Measurements from ENCODE around the gene NKAIN4.
A peak's percentile ranks its signal among the peaks of the same experiment; 100 is the strongest.

Gene NKAIN4

GRCh38 chr20:63220696-63221399 lies 33.4 kb downstream of the NKAIN4 start:
- Mint-ChIP-seq H3K9me3 (no peaks in the 10 kb centered on the region), H3K4me3 (no peak overlapping the region), H3K27ac (ENCODE audit: low read depth) (no peak overlapping the region), H3K36me3 (ENCODE audit: insufficient read depth) (no peaks in the 10 kb centered on the region), H3K27me3 (no peaks in the 10 kb centered on the region), H3K4me1 (peaks cover 6% of the 10 kb centered on the region)
- DNase-seq (ENCODE audit: low spot score in 2 of 2) (no peak), ATAC-seq (replicated peaks; ENCODE audit: extremely low read depth, poor library complexity, severe bottlenecking) (no peak)

GRCh38 chr20:63219866-63220521 lies 34.3 kb downstream of the NKAIN4 start:
- ATAC-seq (replicated peaks; ENCODE audit: extremely low read depth, poor library complexity, severe bottlenecking), result no peak
- Mint-ChIP-seq H3K4me1 (peaks cover 11% of the 10 kb centered on the region), H3K27me3 (no peaks in the 10 kb centered on the region), H3K27ac (ENCODE audit: low read depth) (no peak overlapping the region), H3K36me3 (ENCODE audit: insufficient read depth) (no peaks in the 10 kb centered on the region), H3K4me3 (no peak overlapping the region), H3K9me3 (no peaks in the 10 kb centered on the region)
- no peak for DNase-seq (ENCODE audit: low spot score in 2 of 2)

- H3K4me1 Mint-ChIP-seq, result peaks cover 17% of the 10 kb centered on the region
- DNase-seq (ENCODE audit: low spot score in 2 of 2) (no peak), ATAC-seq (replicated peaks; ENCODE audit: extremely low read depth, poor library complexity, severe bottlenecking) (no peak)
- H3K36me3 Mint-ChIP-seq (ENCODE audit: insufficient read depth), result no peaks in the 10 kb centered on the region
- H3K27me3 Mint-ChIP-seq, result no peaks in the 10 kb centered on the region
- H3K9me3 Mint-ChIP-seq, result no peaks in the 10 kb centered on the region
- no peak overlapping the region for H3K4me3 Mint-ChIP-seq
- H3K27ac Mint-ChIP-seq (ENCODE audit: low read depth), result no peak overlapping the region
Observed at GRCh38 chr20:63219447-63219821, 34.8 kb downstream of the NKAIN4 start.

GRCh38 chr20:63218701-63219446 lies 35.4 kb downstream of the NKAIN4 start:
- Mint-ChIP-seq H3K9me3 (no peaks in the 10 kb centered on the region), H3K27me3 (no peaks in the 10 kb centered on the region), H3K4me3 (no peak overlapping the region), H3K36me3 (ENCODE audit: insufficient read depth) (no peaks in the 10 kb centered on the region), H3K27ac (ENCODE audit: low read depth) (no peak overlapping the region), H3K4me1 (peaks cover 22% of the 10 kb centered on the region)
- ATAC-seq (replicated peaks; ENCODE audit: extremely low read depth, poor library complexity, severe bottlenecking) (no peak), DNase-seq (ENCODE audit: low spot score in 2 of 2) (no peak)

GRCh38 chr20:63217706-63218105 lies 36.6 kb downstream of the NKAIN4 start:
- no peak overlapping the region for H3K4me3 Mint-ChIP-seq
- H3K36me3 Mint-ChIP-seq (ENCODE audit: insufficient read depth), result peaks cover 6% of the 10 kb centered on the region
- no peak overlapping the region for H3K27ac Mint-ChIP-seq (ENCODE audit: low read depth)
- H3K27me3 Mint-ChIP-seq, result no peaks in the 10 kb centered on the region
- no peak for DNase-seq (ENCODE audit: low spot score in 2 of 2)
- H3K4me1 Mint-ChIP-seq, result peaks cover 34% of the 10 kb centered on the region
- H3K9me3 Mint-ChIP-seq, result no peaks in the 10 kb centered on the region
- ATAC-seq (replicated peaks; ENCODE audit: extremely low read depth, poor library complexity, severe bottlenecking), result no peak

- H3K4me1 Mint-ChIP-seq, result peaks cover 42% of the 10 kb centered on the region
- H3K27ac Mint-ChIP-seq (ENCODE audit: low read depth), result peak overlapping the region; percentile 71
- peaks cover 11% of the 10 kb centered on the region for H3K36me3 Mint-ChIP-seq (ENCODE audit: insufficient read depth)
- DNase-seq (ENCODE audit: low spot score in 2 of 2) (no peak), ATAC-seq (replicated peaks; ENCODE audit: extremely low read depth, poor library complexity, severe bottlenecking) (no peak)
- peak overlapping the region; percentile 87 for H3K4me3 Mint-ChIP-seq
- no peaks in the 10 kb centered on the region for H3K27me3 Mint-ChIP-seq
- H3K9me3 Mint-ChIP-seq, result no peaks in the 10 kb centered on the region
Observed at GRCh38 chr20:63216849-63217471, 37.3 kb downstream of the NKAIN4 start.

- H3K9me3 Mint-ChIP-seq, result no peaks in the 10 kb centered on the region
- peak within 1 kb of the TSS; percentile 92 for H3K27ac Mint-ChIP-seq (ENCODE audit: low read depth)
- H3K27me3 Mint-ChIP-seq, result no peaks in the 10 kb centered on the region
- peaks cover 15% of the 10 kb centered on the region for H3K36me3 Mint-ChIP-seq (ENCODE audit: insufficient read depth)
- DNase-seq (ENCODE audit: low spot score in 2 of 2), result peak; percentile 82 to 93
- peaks cover 47% of the 10 kb centered on the region for H3K4me1 Mint-ChIP-seq
- H3K4me3 Mint-ChIP-seq, result peak within 1 kb of the TSS; percentile 87
- ATAC-seq (replicated peaks; ENCODE audit: extremely low read depth, poor library complexity, severe bottlenecking), result peak; percentile 95
Observed at GRCh38 chr20:63216041-63216848, 38.0 kb downstream of the NKAIN4 start, which contains the start of gene YTHDF1. TSS of gene YTHDF1 (minus strand) at chr20:63216131. CDS start at chr20:63215892, 239 bp downstream.

GRCh38 chr20:63215101-63216040 lies 38.9 kb downstream of the NKAIN4 start:
- Mint-ChIP-seq H3K4me3 (peak overlapping the region; percentile 87), H3K9me3 (no peaks in the 10 kb centered on the region), H3K27ac (ENCODE audit: low read depth) (peak overlapping the region; percentile 92), H3K4me1 (peaks cover 54% of the 10 kb centered on the region), H3K27me3 (no peaks in the 10 kb centered on the region), H3K36me3 (ENCODE audit: insufficient read depth) (peaks cover 20% of the 10 kb centered on the region)
- DNase-seq (ENCODE audit: low spot score in 2 of 2) (no peak), ATAC-seq (replicated peaks; ENCODE audit: extremely low read depth, poor library complexity, severe bottlenecking) (no peak)

GRCh38 chr20:63214514-63214913 lies 39.7 kb downstream of the NKAIN4 start:
- peaks cover 24% of the 10 kb centered on the region for H3K36me3 Mint-ChIP-seq (ENCODE audit: insufficient read depth)
- peaks cover 58% of the 10 kb centered on the region for H3K4me1 Mint-ChIP-seq
- H3K27ac Mint-ChIP-seq (ENCODE audit: low read depth), result peak overlapping the region; percentile 92
- H3K9me3 Mint-ChIP-seq, result no peaks in the 10 kb centered on the region
- ATAC-seq (replicated peaks; ENCODE audit: extremely low read depth, poor library complexity, severe bottlenecking) (no peak), DNase-seq (ENCODE audit: low spot score in 2 of 2) (no peak)
- H3K4me3 Mint-ChIP-seq, result peak overlapping the region; percentile 87
- H3K27me3 Mint-ChIP-seq, result no peaks in the 10 kb centered on the region

- H3K27ac Mint-ChIP-seq (ENCODE audit: low read depth), result no peak overlapping the region
- no peak overlapping the region for H3K4me3 Mint-ChIP-seq
- DNase-seq (ENCODE audit: low spot score in 2 of 2), result no peak
- H3K9me3 Mint-ChIP-seq, result no peaks in the 10 kb centered on the region
- H3K36me3 Mint-ChIP-seq (ENCODE audit: insufficient read depth), result peaks cover 31% of the 10 kb centered on the region
- peaks cover 67% of the 10 kb centered on the region for H3K4me1 Mint-ChIP-seq
- no peaks in the 10 kb centered on the region for H3K27me3 Mint-ChIP-seq
- no peak for ATAC-seq (replicated peaks; ENCODE audit: extremely low read depth, poor library complexity, severe bottlenecking)
Observed at GRCh38 chr20:63212792-63213191, 41.5 kb downstream of the NKAIN4 start.

- Mint-ChIP-seq H3K27ac (ENCODE audit: low read depth) (peak overlapping the region; percentile 81), H3K4me1 (peaks cover 67% of the 10 kb centered on the region), H3K27me3 (no peaks in the 10 kb centered on the region), H3K36me3 (ENCODE audit: insufficient read depth) (peaks cover 36% of the 10 kb centered on the region), H3K4me3 (peak overlapping the region; percentile 25), H3K9me3 (no peaks in the 10 kb centered on the region)
- no peak for ATAC-seq (replicated peaks; ENCODE audit: extremely low read depth, poor library complexity, severe bottlenecking)
- no peak for DNase-seq (ENCODE audit: low spot score in 2 of 2)
Observed at GRCh38 chr20:63212393-63212730, 41.9 kb downstream of the NKAIN4 start.

Data from central memory CD8-positive, alpha-beta T cell (primary cell).